Activated CD4-positive, alpha-beta T cell treated with anti-CD3 and anti-CD28 coated beads, Interleukin-2, amount 10 ng/mL, durations not matched to agents 24 days and 14 days (primary cell): ENCODE measurements around the gene CCDC88C. TPM values are rescaled to one million over a fixed set of nuclear protein-coding genes. Genes with fewer than 3 reads are reported as not detected.

Source experiments
- total RNA-seq: library from RNA; stranded (reverse); gene quantifications from 2 replicates; pipeline ENCODE4 v1.2.3, GENCODE V29; 2022

The CCDC88C gene
- total RNA-seq, 1 donor from 2014 or later: 89.9 TPM

Other genes with a start within 250 kb of the CCDC88C start
- gene GPR68, start 173.1 kb downstream of the CCDC88C start, total RNA-seq: 4.6 and 4.9 TPM in 2 replicates
- 119 and 138 TPM in 2 replicates for gene PPP4R3A, start 92.5 kb upstream of the CCDC88C start, total RNA-seq